RCC 7860 (cell line): ENCODE results near the gene MGMT.
A peak's percentile ranks its signal among the peaks of the same experiment; 100 is the strongest.

Source experiments
- DNase-seq: peaks from one replicate; pipeline ENCODE4 v3.0.0-alpha.2; 2015; ENCODE audit warnings: low spot score
- FAIRE-seq: peaks from 2 replicates; lab custom pipeline; 2012; peaks lifted over from hg19 to GRCh38; lab: Jason Lieb, UNC

The MGMT gene

GRCh38 chr10:129613377-129613980 is 146.4 kb downstream of the MGMT start:
- no peak for FAIRE-seq
- DNase-seq: no peak

- FAIRE-seq (no peak), DNase-seq (no peak)
Measured at GRCh38 chr10:129614341-129614740, 147.3 kb downstream of the MGMT start.

- DNase-seq: no peak
Measured at GRCh38 chr10:129615381-129615780, 148.3 kb downstream of the MGMT start.

GRCh38 chr10:129615921-129616525 is 149.0 kb downstream of the MGMT start:
- FAIRE-seq (no peak), DNase-seq (no peak)

More at GRCh38 chr10:129615381-129615780, 148.3 kb downstream of the MGMT start:
- no peak for FAIRE-seq

GRCh38 chr10:129617768-129618167 is 150.7 kb downstream of the MGMT start:
- no peak for DNase-seq
- no peak for FAIRE-seq

GRCh38 chr10:129621062-129621461 is 154.0 kb downstream of the MGMT start:
- FAIRE-seq (no peak), DNase-seq (no peak)

- DNase-seq: peak; percentile 73
- peak; percentile 94 for FAIRE-seq
Measured at GRCh38 chr10:129621693-129622092, 154.7 kb downstream of the MGMT start.

- DNase-seq (no peak), FAIRE-seq (no peak)
Measured at GRCh38 chr10:129622291-129622690, 155.2 kb downstream of the MGMT start.

- peak; percentile 69 for FAIRE-seq
- DNase-seq: peak; percentile 77
Measured at GRCh38 chr10:129622736-129623135, 155.7 kb downstream of the MGMT start.

GRCh38 chr10:129624526-129624925 is 157.5 kb downstream of the MGMT start:
- DNase-seq: no peak
- FAIRE-seq: no peak

GRCh38 chr10:129626309-129626708 is 159.3 kb downstream of the MGMT start:
- FAIRE-seq (no peak), DNase-seq (no peak)

- DNase-seq (no peak), FAIRE-seq (no peak)
Measured at GRCh38 chr10:129626796-129627435, 159.9 kb downstream of the MGMT start.

GRCh38 chr10:129627442-129627841 is 160.4 kb downstream of the MGMT start:
- FAIRE-seq (no peak), DNase-seq (no peak)

- DNase-seq (no peak), FAIRE-seq (no peak)
Measured at GRCh38 chr10:129628823-129629222, 161.8 kb downstream of the MGMT start.

GRCh38 chr10:129629911-129630310 is 162.9 kb downstream of the MGMT start:
- DNase-seq: no peak
- no peak for FAIRE-seq

- DNase-seq (no peak), FAIRE-seq (no peak)
Measured at GRCh38 chr10:129631006-129631405, 164.0 kb downstream of the MGMT start.

GRCh38 chr10:129631870-129632623 is 165.0 kb downstream of the MGMT start:
- no peak for FAIRE-seq

GRCh38 chr10:129637010-129637409 is 170.0 kb downstream of the MGMT start:
- FAIRE-seq: no peak
- no peak for DNase-seq

More at GRCh38 chr10:129631870-129632623, 165.0 kb downstream of the MGMT start:
- no peak for DNase-seq

- DNase-seq: no peak
Measured at GRCh38 chr10:129637846-129638245, 170.8 kb downstream of the MGMT start.

GRCh38 chr10:129641351-129641750 is 174.3 kb downstream of the MGMT start:
- FAIRE-seq: no peak
- no peak for DNase-seq

More at GRCh38 chr10:129637846-129638245, 170.8 kb downstream of the MGMT start:
- no peak for FAIRE-seq

- no peak for DNase-seq
- FAIRE-seq: no peak
Measured at GRCh38 chr10:129641982-129642381, 174.9 kb downstream of the MGMT start.
